HG02938 (cell line): ENCODE results near the gene STN1.

Experiments
- ATAC-seq: cut with Tn5 transposase; IDR thresholded peaks from one replicate; pipeline ENCODE4 v1.9.1; 2021; ENCODE audit warnings: mild to moderate bottlenecking, moderate library complexity; ENCODE audit not compliant: unreplicated experiment

STN1 gene

DNA sequence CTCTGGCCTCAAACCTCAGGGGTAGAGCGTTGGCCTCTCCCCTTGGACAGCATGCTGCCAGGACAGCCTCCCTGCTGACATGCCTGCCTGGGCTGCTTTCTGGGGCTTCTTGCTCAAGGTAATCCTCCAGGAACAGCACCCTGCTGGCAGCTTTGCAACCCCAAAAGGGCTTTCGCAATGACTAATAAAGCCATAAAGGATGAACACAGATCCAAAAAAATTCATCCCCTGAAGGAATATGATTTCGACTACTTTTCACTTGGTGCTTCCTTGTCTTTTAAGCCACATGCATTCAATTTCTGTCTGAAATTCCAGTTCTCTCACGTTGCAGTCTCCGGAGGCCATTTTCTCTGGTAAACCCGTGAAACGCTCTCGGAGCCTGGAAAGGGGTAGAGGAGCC lies 47.5 kb downstream of the STN1 start:
- ATAC-seq = no peak

DNA sequence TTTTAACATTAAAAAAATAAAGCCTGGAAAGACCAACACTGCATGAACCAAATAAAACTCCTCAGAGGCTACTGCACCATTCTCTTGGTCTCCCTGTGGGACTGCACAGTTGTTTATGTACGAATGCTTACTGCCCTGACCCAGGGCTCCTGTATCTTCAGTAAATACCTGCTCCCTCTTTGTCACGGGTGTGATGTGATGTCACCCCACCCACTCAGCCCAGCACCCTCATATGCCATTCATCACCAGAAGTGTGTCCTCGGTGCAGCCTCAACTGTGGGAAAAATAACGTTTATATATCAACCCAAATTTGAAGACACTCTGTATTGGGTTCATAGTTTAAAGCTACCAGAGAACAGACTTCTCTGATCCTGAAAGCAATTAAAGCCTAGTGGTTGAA lies 48.6 kb downstream of the STN1 start:
- ATAC-seq = no peak

DNA sequence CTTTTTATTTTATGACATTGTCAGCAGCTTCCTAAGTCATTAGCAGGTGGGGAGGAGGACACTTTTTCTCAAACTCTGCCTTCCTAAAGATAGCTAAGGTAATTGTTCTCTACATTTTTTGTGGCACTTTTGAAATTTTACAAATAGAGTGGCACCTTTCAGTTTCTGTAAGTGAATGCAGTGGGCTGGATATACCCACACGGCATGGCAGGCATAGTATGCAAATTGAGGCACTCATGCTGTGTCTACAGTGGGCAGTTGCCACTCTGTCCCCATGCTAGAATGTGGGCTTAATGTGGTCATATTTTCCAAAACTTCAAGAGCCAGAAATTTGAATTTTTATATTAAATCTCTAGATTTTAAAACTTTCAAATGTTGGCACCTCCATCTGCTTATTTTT lies 49.8 kb downstream of the STN1 start:
- no peak for ATAC-seq

DNA sequence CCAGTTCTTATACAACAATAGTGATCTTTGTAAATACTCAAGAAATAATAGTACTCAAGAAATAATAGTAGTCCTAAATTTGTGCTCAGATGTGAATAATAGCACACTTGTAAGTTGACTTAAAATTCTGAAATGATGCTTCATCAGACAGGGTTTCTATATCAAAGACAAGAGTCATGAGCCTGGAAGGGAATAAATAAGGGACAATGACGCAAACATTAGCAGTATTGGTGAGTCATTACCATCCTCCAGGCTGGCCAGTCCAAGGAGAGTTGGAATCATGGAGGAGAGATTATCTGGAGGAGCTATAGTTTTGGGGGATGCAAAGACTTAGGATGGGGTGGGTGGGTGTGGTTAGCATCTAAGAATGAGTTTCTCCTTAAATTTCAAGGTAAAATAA lies 56.5 kb downstream of the STN1 start:
- ATAC-seq = no peak

DNA sequence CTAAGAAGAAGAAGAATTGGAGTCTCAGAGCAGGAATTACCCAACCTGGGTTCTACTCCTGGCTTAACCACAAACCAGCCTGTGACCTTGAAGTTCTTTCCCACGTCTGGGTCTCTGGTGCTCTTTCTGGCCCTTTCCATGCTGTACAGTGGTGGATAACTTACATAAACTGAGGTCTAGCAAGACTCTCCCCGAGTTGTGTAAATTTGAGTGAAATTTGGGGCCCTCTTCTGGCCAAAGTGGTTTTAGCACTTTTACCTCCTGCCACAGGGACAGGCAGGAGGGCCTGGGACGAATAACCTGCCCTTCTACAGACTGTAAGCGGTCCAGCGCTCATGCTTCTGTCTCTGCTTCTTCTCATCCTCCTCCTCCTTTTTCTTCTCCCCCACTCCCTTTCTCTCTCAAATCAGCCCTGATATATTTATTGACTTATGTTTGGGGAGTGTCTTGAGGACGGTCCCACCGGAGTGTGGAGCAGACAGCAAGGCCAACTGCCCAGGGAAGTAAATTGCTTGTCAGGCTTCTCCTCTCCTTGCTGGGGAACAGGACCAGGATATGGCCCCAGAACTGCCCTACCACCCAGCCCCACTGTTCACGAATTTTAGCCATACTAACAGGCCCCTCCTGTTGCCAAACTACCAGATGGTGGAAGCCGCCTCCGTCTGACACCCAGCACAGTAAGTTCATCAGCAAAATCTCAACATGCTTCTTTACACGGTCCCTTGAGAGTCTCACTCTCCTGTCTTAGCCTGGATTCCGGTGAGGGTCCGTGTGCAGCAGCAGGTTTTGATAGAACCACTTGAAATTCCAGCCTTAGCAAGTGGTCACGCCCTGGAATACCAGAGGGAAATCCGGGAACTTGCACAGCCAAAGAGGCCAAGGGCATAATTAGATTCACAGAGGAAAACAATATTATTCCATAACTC lies 58.6 kb downstream of the STN1 start:
- peak; percentile 70 for ATAC-seq

DNA sequence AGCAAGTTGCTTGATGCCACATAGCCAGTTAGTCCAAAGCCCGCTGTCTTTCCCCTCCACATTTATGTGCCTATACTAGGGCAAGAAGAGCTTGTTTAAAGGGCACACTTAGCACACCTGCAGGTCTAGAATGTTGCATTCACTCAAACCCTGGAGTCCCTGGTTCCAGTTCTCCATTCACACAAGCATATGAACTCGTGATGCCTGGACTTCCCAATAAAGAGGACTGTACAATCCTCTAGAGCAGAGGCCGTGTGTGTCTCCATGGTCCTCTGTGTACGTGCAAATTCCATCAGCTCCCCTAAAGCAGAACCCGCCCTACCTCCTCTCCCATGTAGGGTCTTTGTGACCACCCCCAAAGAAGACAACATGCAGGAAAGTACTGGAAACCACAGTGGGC lies 59.6 kb downstream of the STN1 start:
- ATAC-seq = no peak

DNA sequence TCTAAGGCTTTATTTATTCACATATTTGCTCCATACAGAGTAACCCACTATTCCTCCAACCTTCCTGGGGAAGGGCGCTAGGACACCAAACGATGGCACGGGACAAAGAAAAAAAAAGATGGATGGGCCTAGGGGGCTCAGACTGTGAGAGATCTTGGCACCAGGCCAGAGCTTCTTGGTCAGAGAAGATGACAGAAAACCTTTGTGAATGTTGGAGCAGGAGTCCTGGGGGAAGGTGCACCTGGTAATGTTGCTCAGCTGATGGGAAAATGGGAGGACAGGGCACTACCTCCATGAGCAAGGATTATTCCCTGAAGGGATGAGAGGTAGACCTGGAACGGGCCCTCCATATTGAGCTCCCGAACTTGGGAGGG lies 61.2 kb downstream of the STN1 start:
- no peak for ATAC-seq

DNA sequence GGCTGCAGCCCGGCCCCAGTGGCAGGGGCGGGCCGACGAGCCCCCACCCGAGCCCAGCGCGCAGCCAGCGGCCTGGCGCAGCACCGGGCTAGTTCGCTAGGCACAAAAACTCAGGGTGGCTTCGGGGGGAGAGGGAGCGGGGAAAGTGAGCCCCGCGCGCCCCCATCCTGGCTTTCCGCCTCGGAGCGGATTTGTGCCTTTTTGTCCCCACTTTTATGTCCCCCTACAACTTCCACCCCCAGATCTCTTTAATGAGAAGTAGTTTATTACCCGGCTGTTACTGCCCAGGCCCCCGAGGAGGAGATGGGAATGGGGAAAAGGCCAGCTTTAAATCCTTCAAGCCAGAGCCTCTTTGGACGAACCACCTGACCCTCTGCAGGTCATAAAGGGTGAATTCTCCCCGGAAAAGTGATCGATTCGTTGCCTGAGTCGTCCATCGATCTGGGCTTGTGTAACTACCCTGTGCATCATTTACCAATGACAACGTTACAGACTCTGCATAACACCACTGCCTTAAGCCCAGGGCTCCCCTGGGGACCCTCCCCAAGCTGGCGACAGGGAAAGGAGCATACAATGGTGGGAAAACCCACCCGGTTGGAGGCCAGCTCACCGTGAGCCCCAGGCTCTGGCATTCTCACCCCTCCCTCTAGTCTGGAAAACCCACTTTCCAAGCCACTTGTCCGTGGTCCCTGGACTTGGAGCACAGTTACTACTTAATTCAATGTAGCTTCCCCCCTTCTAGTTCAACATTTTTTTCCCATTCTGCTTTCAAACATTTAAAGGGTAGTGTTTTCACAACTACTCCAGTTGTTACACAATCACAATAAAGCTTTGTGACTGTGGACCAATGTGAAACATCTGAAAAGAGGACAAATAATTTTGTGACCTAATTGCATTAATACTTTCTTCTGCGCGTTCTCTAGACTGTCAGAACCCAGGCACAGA lies 61.9 kb downstream of the STN1 start:
- no peak for ATAC-seq

DNA sequence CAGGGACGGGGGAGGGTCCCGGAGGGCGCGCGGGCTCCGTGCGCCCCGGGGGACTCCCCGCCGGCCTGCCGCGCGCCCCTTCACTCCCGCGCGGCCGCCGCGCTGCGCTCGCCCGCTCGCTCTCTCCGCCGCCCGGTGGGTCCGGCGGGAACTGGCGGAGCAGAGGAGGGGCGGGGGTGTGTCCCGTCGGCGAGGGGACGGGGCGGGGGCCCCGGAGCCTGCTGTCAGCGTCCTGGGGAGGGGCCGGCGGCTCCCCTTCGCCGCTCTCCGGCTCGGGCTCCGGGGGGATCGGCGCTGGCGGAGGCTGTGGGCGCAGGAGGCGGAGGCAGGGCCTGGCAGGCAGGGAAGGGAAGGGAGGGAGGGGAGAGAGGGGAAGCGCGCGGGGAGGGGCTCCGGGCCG lies 62.6 kb downstream of the STN1 start, which contains the start of gene SH3PXD2A:
Gene SH3PXD2A, minus strand, starts transcription at position 153 of the 400 bp plus-strand sequence. CDS start 310 bp downstream, outside the sequence.
- ATAC-seq = no peak

DNA sequence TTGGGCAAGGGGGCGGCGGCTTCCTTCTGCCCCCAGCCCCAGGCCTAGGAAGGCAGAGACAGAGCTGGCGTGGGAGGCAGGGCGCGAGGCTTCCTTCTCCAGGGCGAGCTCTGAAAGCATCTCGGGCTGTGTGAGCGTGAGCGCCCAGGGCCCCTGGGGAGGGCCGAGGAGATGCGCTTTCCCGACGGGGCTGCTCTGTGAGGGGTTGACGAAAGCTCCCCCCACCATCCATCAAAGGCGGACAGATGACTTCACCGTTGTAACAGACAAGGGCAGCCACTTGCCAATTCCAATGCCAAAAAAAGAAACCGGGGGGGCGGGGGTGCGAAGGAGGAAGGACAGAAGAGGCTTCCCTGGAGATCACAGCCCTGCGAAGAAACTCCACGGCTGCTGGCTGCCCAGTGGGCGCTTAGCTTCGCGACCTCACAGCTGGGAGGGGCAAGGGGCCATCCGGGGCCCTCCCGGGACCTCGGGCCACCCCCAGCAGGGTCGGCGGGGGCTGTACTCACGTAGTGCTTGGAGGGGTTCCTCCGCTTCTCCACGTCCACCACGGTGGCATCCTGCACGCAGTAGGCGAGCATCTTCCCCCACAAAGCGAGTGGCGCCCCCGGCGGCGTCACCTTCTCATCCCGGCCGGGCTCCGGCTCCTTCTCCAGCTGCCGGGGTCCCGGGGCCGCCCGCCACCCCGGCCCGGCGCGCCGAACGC lies 63.1 kb downstream of the STN1 start:
- no peak for ATAC-seq

DNA sequence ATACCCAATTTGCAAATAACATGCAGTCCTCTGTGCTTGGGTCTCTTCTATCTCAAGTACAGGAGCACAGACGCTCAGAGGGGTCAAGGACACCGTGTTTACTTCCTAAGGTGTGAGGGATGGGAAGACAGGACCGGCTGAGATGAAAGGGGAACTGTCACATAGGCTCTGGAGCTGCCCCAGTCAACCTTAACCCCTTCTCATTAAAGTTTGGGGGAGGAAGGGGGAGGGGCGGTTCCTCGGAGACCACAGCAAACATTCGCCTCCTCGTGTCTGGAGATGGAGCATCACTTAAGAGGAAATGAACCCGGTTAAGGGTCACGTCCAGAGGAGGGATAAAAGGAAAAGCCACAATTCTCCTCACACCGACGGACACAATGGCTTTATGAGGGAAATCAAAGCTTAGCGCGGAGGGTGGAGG lies 63.7 kb downstream of the STN1 start:
- no peak for ATAC-seq

DNA sequence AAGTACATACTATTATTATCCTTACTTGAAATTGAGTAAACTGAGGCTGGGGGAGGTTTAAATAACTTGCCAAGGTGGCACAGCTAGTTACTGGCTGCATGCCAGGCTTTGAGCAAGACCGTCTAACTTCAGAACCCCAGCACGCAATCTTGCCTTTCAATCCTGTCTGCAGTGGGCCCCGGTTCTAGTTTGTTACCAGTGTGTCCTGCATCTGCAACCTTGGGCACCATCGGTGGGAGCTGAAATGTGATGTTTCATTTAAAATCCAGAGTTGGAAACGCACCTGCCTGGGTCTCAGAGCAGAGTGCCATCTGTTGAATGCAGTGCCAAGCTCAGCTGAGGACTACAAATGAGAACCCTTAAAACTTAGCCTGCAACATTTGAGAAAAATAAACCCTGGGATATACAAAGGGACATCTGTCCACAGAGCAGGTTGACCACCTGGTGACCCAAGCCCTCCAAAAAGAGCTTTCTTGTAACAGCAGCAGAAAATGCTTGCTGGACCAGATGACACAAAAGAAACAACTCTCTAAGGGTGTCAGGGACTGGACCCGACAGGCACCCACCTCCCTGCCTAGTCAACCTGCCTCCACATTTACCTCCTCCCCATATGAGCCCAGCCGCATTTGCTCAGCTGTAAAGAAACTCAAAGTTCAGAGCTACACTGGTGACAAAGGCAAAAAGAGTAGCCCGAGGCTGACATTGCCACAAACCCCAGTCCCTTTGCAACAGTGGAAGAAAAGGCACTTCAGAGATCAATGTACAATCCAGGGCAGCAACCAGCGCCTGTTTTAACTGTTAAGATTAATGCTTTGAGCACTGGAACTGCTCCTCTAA lies 64.3 kb downstream of the STN1 start:
- ATAC-seq = no peak

DNA sequence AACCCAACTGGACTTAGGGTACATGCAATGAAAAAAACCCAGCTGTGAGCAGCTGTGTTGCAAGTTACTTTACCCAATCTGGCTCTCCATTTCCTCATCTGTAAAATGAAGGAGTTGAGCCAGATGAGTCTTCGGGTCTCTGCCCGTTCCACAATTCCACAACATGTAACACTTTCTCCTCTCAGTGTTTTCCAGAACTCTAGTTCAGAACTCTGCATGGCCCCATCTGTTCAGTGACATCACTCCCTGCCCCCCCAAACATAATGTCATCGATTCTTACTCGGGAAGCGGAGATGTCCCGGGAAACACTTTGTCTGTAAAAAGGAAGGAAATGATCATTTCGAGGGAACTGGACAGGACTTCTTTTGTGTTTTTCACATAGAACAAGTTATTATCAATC lies 65.1 kb downstream of the STN1 start:
- no peak for ATAC-seq

DNA sequence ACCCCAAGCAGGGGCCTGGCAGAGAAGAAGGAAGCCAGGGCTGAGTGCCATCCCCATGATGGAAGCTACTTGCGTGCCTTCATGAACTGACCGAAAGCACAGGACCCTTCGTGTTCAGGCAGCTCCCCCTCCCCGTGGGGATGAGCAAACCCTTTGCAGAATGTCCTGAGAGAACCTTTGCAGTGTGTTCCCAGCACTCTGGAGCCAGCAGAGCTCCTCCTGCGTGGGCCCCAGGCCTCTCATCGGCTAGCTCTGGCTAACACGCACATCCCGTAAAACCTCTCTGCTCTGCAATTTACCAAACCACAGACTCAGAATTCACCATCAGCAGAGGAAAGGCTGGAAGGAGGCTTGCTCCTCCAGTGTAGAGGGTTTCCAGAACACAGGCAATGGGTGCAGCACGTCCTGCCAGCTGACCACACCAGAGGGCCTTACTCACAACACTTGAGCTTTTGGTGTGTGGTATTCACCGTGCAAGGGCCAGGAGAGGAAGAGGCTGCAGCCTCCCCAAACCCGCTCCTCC lies 65.7 kb downstream of the STN1 start:
- no peak for ATAC-seq

DNA sequence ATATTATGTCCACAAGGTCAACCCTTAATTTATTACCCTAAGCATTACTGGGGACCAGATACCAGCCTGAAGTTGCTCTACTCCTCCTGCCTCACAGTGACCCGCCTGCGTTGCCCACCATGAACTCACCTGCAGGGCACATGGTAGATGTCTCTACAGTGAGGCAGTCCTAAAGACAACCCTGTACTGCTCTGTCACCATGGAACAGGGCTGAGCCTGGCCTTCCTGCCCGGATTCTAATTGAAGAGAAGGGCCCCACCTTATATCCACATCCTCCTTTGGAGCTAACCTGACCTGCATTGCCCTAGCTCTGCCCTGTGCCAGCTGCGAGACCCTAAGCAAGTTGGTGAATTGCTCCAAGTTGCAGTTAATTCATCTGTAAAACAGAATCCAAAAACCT lies 66.7 kb downstream of the STN1 start:
- ATAC-seq = no peak

DNA sequence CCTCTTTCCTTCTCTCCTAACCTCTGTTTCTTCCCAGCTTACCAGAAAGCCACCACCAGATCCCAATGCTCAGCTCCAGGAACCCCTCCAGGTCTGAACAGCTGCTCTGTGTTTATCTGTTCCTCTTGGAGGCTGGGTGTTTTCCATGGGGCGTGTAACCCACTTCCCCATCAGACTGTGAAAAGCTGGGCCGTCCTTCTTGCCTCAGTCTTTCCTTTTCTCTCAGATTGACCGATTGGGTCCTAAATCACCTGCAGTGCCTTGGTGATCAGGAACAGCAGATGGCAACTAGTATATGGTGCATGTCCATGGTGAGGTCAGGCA lies 67.5 kb downstream of the STN1 start:
- no peak for ATAC-seq

DNA sequence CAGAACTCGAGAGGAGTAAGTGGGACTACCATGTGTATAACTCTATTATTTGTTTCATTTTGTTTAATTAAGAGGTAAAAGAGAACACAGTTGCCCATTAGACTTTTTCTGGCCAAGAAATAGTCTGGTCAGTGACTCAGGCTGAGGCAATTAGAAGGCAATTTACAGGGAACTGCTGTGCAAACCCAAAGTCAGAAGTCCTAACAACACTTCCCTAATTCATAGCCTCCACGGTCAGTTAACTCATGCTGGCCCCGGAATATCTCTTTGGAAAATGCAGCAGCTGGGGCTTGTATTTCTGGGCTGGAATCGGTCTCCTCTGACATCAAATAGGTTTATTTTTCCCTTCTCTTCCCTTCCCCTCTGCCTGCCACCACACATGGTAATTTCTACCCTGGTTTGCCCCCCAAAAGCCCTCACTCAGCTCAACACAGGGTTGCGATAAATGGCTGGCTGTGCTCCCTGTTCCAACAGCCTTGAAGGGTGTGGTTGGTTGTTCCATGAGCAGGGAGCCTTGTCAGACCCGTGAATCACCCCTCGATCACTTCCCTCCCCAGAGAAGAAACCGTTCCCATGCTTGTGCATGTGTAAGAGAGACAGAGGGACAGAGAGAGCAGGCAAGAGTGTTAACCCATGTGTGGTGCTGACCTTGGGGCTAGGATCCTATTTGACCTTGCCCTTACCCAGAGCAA lies 68.0 kb downstream of the STN1 start:
- ATAC-seq = no peak

DNA sequence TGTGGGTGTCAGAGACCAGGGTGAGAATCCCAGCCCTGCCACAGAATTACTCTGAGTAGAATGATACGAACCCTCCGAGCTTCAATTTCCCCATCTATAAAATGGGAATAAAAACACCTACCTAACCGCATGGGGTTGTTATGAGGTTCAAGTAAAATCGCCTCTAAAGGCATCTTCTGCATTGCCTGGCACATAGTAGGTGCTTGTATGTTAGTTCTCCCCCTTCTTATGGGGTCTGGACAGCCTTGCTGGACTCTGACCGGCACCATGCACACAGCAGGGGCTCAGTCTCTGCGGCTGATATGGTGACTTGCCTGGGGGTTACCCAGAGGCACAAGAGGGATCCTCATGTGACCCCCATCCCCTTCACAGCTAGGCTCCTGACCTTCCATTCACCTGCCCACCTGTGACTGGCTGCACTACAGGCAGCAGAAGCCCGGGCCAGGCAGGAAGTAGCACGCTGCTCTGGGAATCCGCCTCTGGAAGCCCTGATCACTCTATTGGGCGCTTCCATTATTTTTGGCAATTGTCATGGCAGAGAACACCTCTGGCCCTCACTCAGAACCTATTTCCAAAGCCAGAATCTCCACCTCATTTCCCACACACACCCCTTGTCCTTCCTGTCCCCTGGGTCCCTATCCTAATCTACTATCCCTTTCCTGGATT lies 68.6 kb downstream of the STN1 start:
- ATAC-seq = no peak

DNA sequence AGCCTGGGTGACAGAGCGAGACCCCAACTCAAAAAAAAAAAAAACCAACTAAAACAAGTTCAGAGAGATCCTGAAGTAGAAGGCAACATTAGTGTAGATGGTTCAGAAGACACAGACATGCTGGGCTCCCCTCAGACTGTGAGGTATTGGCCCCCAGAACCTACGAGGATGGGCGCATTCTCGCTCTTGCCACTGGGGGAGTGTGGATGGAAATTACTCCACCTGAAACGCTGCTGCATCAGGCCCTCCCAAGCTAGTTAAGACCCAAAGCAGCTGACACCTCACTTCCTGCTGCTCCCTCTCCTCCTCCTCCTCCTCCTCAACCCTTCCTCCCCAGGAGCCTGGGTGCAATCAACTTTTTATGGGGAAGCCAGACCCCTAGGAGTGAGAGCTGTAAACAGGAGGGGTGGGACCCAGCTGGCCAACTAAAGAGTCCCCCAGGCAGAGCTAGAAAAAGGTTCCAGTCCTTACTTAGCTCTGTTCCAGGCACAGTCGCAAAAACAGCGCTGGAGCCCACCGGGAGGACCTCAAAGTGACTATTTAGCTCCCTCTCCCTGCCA lies 70.0 kb downstream of the STN1 start:
- no peak for ATAC-seq
